ENCODE results near the gene PLPPR1.
"Not testable (repeated sequence)": the region's sequence is repeated elsewhere in the genome, so short reads cannot be mapped to it uniquely, and the experiment has no call there.

PLPPR1 gene

DNA sequence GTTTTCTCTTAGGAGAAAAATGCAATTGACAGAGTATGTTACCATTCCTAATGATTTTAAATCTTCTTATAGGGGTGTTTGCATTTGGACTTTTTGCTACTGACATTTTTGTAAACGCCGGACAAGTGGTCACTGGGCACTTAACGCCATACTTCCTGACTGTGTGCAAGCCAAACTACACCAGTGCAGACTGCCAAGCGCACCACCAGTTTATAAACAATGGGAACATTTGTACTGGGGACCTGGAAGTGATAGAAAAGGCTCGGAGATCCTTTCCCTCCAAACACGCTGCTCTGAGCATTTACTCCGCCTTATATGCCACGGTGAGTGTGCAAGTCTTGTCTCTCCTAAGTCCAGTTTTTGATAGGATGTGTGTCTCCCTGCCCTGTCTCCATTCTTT is 280.6 kb downstream of the PLPPR1 start:
- no peak for DNase-seq

- DNase-seq: no peak
Observed at GRCh38 chr9:101311191-101311590, 282.7 kb downstream of the PLPPR1 start.

- peak; percentile 60 for DNase-seq
Observed at GRCh38 chr9:101311758-101312420, 283.4 kb downstream of the PLPPR1 start.

DNA sequence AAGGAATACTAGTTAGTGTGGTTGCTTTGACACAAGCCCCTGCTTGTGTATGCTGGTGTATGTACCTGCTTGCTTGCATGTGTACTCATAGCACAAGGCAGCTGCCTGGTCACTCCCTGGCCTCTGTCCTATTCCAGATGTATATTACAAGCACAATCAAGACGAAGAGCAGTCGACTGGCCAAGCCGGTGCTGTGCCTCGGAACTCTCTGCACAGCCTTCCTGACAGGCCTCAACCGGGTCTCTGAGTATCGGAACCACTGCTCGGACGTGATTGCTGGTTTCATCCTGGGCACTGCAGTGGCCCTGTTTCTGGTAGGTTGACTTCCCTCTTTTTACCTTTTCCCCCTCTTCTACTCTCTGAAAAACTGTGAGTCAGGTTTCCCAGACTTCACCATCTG is 284.1 kb downstream of the PLPPR1 start:
- no peak for DNase-seq

- no peak for DNase-seq
Observed at GRCh38 chr9:101315112-101315450, 286.6 kb downstream of the PLPPR1 start.

DNA sequence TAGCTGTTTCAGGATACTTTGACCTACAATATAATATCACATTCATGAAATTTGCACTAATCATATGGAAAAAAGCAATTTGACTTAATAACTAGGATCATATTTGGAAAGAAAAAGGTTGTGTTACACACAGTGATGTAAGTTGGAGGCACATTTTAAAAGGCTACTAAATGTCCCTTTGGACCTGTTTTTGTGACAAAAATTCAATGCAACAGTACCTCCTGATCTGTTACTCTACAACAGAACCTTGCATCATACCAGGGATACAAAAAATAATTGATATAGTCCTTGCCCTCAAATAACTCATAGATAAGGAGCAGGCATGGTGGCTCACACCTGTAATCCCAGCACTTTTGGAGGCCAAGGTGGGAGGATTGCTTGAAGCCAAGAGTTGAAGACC is 289.2 kb downstream of the PLPPR1 start:
- no peak for DNase-seq

DNA sequence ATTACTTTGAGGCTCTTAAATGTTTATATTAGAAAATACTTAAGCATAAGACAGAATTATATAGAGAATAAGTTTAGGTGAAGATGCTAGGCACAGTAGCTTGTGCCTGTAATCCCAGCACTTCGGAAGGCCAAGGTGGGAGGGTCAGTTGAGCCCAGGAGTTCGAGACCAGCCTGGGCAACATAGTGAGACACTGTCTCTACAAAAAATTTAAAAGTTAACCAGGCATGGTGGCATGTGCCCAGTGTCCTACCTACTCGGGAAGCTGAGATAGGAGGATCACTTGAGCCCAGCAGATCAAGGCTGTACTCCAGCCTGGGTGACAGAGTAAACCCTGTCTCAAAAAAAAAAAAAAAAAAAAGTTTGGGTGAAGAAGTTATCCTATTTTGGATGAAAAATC is 294.6 kb downstream of the PLPPR1 start:
- no peak for DNase-seq

DNA sequence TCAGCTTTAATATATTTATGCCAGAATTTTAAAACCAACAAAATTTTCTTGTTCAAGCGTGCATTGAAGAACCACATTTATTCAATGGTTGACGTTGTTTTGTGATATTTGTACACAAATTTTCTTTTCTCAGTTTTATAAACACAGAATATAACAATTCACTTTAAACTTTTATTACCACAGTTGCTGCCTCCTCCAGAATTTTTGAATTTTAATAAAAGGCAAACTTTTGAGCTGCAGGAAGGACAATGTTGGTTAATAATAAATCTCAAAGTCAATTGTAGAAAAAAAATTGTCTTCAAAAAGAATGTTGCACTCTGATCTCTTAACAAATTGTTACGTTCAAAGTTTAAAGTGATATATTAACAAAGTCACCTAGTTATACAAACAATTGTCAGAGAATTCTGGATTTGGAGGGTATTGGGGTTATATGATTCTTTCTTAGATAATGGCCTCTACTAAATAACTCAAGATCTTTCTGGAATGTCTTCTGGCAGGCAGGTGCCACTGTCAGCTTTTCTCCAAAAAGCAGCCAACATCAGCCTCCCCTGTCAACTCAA is 295.8 kb downstream of the PLPPR1 start:
- DNase-seq: no peak

DNA sequence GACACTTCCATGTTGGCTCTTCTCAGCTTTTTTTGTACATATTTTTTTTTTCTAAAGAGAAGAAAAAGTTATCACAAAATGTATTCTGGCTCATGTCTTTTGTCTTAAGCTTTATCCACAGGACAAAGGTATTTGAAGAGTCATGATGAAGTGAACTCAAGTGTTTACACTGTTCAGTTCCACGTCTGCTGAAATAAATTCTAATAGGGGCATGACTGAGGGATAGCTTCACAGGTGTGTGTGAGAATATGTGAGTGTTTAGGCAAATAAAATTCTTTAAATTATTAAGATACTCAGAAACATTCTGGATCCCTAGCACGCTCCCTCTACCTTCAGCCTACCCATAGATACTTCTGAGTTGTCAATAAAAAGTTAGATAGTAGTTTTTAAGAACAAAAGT is 296.5 kb downstream of the PLPPR1 start:
- no peak for DNase-seq

- no peak for DNase-seq
Observed at GRCh38 chr9:101326035-101326434, 297.5 kb downstream of the PLPPR1 start.

DNA sequence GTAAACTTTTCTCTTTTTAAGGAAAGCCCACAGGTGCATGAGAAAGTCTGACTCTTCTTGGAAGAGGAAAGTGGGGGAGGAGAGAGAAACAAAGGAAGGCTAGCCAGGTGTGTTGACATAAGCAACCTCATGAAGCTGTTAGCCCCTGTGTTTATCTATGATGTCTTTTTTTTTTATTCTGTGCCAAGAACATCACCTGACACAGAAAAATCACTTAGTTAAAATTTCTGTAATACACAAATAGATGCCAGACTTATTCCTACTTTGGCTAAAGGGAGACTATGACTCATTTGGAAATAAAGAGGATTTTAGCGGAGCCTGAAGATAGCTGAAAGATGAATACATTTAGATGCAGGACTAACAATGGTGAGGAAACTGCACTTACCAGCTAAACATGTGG is 298.0 kb downstream of the PLPPR1 start:
- DNase-seq: no peak

GRCh38 chr9:101327422-101327909 is 298.9 kb downstream of the PLPPR1 start:
- DNase-seq: not testable (repeated sequence)

DNA sequence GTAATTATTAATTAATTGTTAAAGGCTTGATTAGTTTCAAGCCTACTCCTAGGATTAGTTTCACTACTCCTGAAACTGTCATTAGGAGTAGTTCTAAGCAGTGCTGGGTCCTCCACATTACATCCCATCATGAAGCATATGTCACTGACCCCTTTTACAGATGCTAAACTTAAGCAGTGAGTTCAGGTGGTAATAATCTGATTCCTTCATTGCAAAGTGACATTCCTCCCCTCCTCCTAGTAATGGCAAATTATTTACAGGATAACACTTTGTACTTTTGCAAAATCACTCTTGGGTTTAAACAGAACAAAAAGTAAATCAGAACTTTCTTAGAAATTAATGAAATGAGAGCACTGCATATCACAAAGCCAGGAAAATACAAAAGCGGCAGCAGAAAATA is 303.8 kb downstream of the PLPPR1 start:
- no peak for DNase-seq

DNA sequence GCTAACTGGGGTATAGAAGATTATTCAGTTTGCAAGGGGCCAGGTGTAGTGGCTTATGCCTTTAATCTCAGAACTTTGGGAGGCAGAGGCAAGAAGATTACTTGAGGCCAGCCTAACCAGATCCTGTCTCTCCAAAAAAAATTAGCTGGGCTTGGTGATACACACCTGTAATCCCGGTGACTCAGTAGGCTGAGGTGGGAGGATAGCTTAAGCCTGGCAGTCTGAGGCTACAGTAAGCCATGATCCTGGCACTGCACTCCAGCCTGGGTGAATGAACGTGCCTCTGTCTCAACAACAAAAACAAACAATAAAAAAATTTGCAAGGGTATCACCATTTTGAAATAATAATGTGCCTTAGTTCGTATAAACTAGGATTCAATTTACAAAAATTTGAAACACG is 305.0 kb downstream of the PLPPR1 start:
- DNase-seq: no peak

GRCh38 chr9:101333926-101334702 is 305.6 kb downstream of the PLPPR1 start:
- DNase-seq: no peak

DNA sequence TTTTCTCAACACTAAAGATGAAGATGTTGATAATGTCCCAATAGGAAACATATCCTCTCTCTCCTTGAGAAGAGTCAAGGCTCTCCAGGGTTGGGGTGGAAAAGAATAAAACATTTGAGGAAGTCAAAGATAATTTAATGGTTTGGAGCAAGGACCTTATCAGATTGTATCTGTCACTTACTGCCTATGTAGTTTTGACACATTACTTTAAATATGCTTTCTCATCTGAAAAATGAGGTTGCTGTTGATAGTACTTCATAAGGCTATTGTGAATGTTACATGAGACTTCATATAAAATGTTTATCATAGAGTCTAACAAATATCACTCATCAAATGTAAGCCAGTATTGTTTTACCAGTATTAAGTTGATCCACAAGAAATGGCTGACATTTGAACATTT is 307.6 kb downstream of the PLPPR1 start:
- no peak for DNase-seq

DNA sequence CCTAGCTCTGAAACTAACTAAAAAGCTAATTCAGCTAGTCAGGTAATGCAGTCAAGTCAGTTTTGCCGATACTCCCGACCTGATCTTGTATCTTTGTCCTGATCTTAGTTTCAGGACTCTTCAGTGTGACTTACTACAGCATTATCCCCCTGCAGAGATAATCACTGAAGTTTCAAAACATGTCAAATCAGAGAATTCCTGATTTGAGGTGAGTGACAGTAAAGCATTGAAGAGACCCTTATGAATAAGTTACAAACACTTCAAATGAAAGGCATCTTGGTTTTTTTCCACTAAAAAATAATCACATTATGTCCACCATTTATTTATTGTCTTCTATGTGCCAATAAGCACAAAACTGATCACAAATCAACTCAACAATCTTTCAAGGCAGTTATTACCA is 308.7 kb downstream of the PLPPR1 start:
- DNase-seq: no peak

DNA sequence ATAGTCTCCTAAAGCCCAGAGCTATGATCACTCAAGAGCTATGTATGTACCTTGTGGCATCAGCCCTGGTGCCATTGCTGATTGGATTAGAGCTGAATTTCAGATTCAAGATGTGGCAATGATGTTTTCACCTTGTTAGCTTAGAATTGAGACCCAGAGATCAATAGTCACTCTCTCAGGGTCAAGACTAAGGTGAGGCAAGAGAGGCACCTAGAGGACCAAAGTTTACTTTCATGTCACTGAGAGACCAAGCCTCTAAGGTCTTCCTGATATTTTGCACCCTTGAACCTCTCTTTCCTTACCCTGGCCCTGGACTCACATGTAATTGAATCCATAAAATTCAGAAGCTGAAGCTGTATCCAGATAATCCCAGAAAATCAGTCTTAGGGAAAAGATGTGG is 313.4 kb downstream of the PLPPR1 start:
- DNase-seq: no peak

GRCh38 chr9:101342595-101342994 is 314.1 kb downstream of the PLPPR1 start:
- DNase-seq: no peak

DNA sequence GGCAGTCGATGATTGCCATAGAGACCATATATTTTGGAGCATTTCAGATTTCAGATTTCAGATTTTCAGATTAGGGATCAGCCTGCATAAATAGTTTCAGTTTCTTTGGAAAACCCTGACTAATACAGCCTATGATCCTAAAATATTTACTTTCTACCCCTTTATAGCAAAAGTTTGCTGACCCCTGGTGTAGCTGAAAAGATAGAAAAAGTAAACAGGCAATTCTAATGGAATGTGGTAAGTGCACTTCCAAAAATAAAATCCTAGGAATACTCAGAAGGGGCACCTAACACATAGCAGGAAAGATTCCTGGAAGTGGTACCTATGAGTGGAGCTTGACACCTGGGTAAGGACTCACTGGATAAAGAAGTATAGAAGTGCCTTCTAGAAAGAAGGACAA is 321.8 kb downstream of the PLPPR1 start:
- DNase-seq: no peak

DNA sequence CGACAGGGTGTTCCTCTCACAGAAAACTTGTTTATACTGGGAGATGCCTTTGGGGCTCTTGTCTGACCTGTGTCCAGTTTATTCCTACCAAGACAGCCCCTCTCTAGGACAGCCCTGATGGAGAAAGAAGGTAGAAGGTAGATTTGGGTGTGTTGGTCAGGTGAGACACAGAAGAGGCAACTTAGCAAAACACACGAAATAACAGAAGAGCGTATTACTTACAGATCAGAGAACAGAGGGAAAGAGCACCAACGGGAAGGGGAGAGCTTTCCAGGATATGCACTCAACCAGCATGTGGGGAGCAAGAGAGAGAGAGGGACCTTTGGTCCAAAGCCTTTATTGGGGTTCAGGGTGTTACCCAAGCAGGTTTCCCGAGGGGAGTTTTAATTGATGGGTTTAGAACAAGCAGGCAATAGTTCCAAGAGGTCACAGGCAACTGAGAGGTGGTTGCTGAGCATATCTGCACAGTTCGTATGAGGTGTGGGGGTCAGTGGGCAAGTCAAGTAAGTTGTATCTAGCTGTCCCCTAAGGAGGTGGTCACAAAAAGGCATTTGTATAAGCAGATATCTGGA is 324.5 kb downstream of the PLPPR1 start:
- no peak for DNase-seq

- DNase-seq: no peak
Observed at GRCh38 chr9:101353683-101354082, 325.2 kb downstream of the PLPPR1 start.

GRCh38 chr9:101354143-101354764 is 325.7 kb downstream of the PLPPR1 start:
- DNase-seq: no peak
